ENCODE results near the gene BABAM2.

BABAM2 gene

GRCh38 chr2:27847333-27847732 is 43.2 kb upstream of the BABAM2 start:
- Histone ChIP-seq H3K9me3 (ENCODE audit: control insufficient read depth, insufficient read depth, low read depth, low read length) (no peaks in the 10 kb centered on the region), H3K4me1 (ENCODE audit: control insufficient read depth, insufficient read depth, low read length) (no peaks in the 10 kb centered on the region), H3K4me3 (ENCODE audit: low read depth, low read length) (no peak overlapping the region), H3K36me3 (ENCODE audit: control insufficient read depth in 2 of 2, insufficient read depth in 1 of 2, low read length in 2 of 2) (no peaks in the 10 kb centered on the region), H3K27ac (ENCODE audit: extremely low read depth, low read depth, low read length) (no peak overlapping the region)
- POLR2A ChIA-PET: no interaction called here
- TF ChIP-seq ZNF221 (tag by site-specific recombination; IDR thresholded peaks at IDR 0.05; ENCODE audit: borderline replicate concordance) (no peak), ZNF354C (tag by site-specific recombination; IDR thresholded peaks at IDR 0.05; ENCODE audit: borderline replicate concordance, low read depth) (no peak), ZNF621 (tag by site-specific recombination; IDR thresholded peaks at IDR 0.05) (no peak), ZNF639 (tag by site-specific recombination; IDR thresholded peaks at IDR 0.05) (no peak), ZBTB49 (tag by site-specific recombination; IDR thresholded peaks at IDR 0.05; ENCODE audit: low read depth) (no peak), ZNF23 (tag by site-specific recombination; IDR thresholded peaks at IDR 0.05; ENCODE audit: borderline replicate concordance) (no peak), ZNF423 (tag by site-specific recombination; IDR thresholded peaks at IDR 0.05) (no peak)
- TF ChIP-seq, protein P1, sequence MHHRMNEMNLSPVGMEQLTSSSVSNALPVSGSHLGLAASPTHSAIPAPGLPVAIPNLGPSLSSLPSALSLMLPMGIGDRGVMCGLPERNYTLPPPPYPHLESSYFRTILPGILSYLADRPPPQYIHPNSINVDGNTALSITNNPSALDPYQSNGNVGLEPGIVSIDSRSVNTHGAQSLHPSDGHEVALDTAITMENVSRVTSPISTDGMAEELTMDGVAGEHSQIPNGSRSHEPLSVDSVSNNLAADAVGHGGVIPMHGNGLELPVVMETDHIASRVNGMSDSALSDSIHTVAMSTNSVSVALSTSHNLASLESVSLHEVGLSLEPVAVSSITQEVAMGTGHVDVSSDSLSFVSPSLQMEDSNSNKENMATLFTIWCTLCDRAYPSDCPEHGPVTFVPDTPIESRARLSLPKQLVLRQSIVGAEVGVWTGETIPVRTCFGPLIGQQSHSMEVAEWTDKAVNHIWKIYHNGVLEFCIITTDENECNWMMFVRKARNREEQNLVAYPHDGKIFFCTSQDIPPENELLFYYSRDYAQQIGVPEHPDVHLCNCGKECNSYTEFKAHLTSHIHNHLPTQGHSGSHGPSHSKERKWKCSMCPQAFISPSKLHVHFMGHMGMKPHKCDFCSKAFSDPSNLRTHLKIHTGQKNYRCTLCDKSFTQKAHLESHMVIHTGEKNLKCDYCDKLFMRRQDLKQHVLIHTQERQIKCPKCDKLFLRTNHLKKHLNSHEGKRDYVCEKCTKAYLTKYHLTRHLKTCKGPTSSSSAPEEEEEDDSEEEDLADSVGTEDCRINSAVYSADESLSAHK (tag by site-specific recombination; IDR thresholded peaks at IDR 0.05): no peak
- CTCF ChIA-PET: interaction anchor here (0.5 to 0.6 kb wide), 2 partner anchors 17 to 495 kb away, joined by 3 read pairs; no protein-coding TSS in a partner anchor

- Histone ChIP-seq H3K27ac (ENCODE audit: extremely low read depth, low read depth, low read length) (no peak overlapping the region), H3K9me3 (ENCODE audit: control insufficient read depth, insufficient read depth, low read depth, low read length) (no peaks in the 10 kb centered on the region), H3K36me3 (ENCODE audit: control insufficient read depth in 2 of 2, insufficient read depth in 1 of 2, low read length in 2 of 2) (no peaks in the 10 kb centered on the region), H3K4me3 (ENCODE audit: low read depth, low read length) (no peak overlapping the region), H3K4me1 (ENCODE audit: control insufficient read depth, insufficient read depth, low read length) (no peaks in the 10 kb centered on the region)
- ChIA-PET CTCF (no interaction called here), POLR2A (no interaction called here)
- TF ChIP-seq, protein P2, sequence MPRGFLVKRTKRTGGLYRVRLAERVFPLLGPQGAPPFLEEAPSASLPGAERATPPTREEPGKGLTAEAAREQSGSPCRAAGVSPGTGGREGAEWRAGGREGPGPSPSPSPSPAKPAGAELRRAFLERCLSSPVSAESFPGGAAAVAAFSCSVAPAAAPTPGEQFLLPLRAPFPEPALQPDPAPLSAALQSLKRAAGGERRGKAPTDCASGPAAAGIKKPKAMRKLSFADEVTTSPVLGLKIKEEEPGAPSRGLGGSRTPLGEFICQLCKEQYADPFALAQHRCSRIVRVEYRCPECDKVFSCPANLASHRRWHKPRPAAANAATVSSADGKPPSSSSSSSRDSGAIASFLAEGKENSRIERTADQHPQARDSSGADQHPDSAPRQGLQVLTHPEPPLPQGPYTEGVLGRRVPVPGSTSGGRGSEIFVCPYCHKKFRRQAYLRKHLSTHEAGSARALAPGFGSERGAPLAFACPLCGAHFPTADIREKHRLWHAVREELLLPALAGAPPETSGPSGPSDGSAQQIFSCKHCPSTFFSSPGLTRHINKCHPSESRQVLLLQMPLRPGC (tag by site-specific recombination; IDR thresholded peaks at IDR 0.05): no peak
- TF ChIP-seq ZNF544 (tag by site-specific recombination; IDR thresholded peaks at IDR 0.05): no peak
- TF ChIP-seq, protein P3, sequence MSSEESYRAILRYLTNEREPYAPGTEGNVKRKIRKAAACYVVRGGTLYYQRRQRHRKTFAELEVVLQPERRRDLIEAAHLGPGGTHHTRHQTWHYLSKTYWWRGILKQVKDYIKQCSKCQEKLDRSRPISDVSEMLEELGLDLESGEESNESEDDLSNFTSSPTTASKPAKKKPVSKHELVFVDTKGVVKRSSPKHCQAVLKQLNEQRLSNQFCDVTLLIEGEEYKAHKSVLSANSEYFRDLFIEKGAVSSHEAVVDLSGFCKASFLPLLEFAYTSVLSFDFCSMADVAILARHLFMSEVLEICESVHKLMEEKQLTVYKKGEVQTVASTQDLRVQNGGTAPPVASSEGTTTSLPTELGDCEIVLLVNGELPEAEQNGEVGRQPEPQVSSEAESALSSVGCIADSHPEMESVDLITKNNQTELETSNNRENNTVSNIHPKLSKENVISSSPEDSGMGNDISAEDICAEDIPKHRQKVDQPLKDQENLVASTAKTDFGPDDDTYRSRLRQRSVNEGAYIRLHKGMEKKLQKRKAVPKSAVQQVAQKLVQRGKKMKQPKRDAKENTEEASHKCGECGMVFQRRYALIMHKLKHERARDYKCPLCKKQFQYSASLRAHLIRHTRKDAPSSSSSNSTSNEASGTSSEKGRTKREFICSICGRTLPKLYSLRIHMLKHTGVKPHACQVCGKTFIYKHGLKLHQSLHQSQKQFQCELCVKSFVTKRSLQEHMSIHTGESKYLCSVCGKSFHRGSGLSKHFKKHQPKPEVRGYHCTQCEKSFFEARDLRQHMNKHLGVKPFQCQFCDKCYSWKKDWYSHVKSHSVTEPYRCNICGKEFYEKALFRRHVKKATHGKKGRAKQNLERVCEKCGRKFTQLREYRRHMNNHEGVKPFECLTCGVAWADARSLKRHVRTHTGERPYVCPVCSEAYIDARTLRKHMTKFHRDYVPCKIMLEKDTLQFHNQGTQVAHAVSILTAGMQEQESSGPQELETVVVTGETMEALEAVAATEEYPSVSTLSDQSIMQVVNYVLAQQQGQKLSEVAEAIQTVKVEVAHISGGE (tag by site-specific recombination; conservative IDR thresholded peaks at IDR 0.05; ENCODE audit: low read depth): no peak
- TF ChIP-seq ZNF362 (tag by site-specific recombination; IDR thresholded peaks at IDR 0.05): no peak
- no peak for TF ChIP-seq MYNN (tag by site-specific recombination; IDR thresholded peaks at IDR 0.05; ENCODE audit: borderline replicate concordance)
- no peak for TF ChIP-seq ZSCAN4 (tag by site-specific recombination; IDR thresholded peaks at IDR 0.05)
Observed at GRCh38 chr2:27849558-27850205, 40.8 kb upstream of the BABAM2 start.
